ENCODE results near the gene POU3F4. TPM values are rescaled to one million over a fixed set of nuclear protein-coding genes. Genes with fewer than 3 reads are reported as not detected.
A peak's percentile ranks its signal among the peaks of the same experiment; 100 is the strongest.

The POU3F4 gene
- total and polyA plus RNA-seq, 2 donors, result not detected

DNA sequence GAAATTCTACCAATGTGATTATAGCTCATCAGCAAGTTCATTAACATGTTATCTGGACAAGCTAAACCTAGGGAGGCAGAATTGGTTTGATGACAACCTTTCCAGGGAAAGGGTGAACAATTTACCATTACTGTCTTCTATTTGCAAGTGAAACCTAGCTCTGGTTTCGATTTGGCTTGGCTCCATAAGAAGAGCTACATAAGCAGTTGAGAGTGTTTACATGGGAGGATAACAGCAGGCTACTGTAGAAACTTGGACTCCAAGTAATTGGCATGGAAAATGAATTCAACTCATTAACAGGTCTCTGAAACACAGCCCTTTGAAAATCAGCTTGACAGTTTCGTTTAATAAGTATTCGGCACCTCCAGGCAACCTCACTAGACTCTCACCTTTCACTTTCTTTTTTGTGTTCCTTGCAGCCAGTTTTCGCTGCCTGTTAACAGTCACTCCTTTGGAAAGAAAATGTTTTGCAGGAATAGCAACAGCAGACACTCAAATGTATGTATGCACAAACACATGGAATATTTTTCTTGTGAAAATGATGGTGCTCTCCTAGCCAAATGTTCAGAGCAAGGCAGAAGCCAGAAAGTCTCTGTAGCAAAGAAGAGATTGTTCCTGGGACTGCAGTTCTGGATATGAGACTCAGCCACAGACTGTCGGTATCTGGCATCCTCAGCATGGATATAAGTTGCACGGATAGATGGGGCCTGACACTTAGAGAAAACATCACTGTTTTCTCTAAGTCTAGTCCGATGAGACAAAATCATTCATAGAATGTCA, 27.5 kb downstream of the POU3F4 start:
- H3K4me1 ChIP-seq (ENCODE audit: insufficient read depth), result no peaks in the 10 kb centered on the region
- H3K27ac ChIP-seq (ENCODE audit: low read depth), result no peak overlapping the region
- 66% methylated on average over 7 of the region's 7 CpGs for WGBS
- H3K36me3 ChIP-seq (ENCODE audit: insufficient read depth), result no peaks in the 10 kb centered on the region
- H3K4me3 ChIP-seq (ENCODE audit: low read depth, low read length), result peak overlapping the region; percentile 25
- DNase-seq (ENCODE audit: extremely low spot score), result no peak
